Stimulated activated CD8-positive, alpha-beta memory T cell treated with anti-CD3 and anti-CD28 coated beads, Interleukin-4, amount 100 ng/mL, for 1 hour (primary cell): ENCODE results near the gene CR1.
"Not testable (repeated sequence)": the region's sequence is repeated elsewhere in the genome, so short reads cannot be mapped to it uniquely, and the experiment has no call there.

Experiments
- DNase-seq, 2 donors: peaks; one replicate each; pipeline ENCODE4 v3.0.0-alpha.2; 2020; ENCODE audit warnings: low read depth in 2 of 2, low spot score in 1 of 2

The CR1 gene

GRCh38 chr1:207644166-207644851 is 148.4 kb downstream of the CR1 start:
- DNase-seq: no peak

DNA sequence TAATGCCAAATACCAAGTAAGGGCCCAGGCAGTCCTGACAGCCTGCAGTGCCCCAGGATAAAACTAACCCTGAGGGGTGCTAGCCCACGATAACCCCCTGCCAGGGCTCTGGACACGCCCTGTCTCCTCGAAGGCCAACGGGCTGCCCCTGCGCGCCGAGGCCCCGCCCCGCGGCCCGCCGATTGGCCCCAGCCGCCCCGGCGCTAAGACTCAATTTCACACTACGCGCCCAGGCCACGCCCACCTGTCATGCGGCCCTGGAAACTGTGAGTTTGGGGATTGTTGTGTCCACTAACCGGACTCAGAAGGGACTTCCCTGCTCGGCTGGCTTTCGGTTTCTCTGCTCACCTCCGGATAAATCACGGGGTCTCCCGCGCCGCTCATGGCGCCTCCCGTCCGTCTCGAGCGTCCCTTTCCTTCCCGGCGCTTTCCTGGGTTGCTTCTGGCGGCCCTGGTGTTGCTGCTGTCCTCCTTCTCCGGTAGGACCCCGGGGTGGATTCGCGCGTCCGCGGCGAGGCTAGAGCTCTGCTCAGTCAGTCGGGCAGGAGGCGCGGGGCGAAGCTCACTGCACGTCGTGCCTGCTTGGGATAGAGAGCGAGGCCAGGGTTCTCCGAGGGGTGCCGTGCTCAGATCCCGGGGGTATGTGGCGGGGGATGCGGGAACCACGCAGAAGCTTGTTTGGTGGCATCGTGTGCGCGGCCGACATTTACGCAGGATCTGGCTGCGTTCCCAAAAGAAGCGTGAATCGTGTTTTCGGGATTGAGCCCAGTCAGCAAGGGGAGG is 149.1 kb downstream of the CR1 start, which contains the start of gene CR1L:
Gene CR1L (plus strand): TSS at position 282 of the 783 bp plus-strand sequence. CDS start 101 bp downstream, at position 383.
- peak; percentile 18 to 31 for DNase-seq

- DNase-seq: no peak
Observed at GRCh38 chr1:207645635-207646081, 149.7 kb downstream of the CR1 start.

GRCh38 chr1:207646171-207646570 is 150.2 kb downstream of the CR1 start:
- no peak for DNase-seq

DNA sequence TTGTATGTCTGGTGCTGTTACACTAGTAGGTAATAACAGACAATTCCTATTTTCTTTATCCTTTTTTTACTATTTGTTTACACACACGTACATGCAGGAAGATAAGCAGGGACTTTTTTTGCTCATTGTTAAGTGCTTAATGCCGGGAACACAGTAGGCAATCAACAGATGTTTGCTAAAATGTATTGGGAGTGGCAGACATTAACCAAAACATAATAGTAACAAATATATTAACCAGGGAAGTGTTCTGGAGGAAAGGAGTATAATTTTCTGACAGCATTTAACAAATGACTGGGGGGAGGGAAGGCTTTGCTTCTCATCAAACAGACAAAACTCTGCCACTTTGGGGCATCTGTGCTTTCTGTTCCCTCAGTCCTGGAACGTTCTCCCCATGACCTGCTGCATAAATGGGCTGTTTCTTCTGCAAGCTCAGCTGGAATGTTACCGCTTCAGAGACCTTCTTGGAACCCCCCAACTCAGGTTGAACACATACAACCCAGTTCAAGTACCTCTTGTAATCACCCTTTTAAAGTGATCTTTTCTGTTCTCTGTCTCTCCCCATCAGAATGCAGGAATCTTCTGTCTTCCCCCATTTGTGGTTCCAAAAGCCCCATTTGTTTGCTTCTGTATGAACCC is 151.1 kb downstream of the CR1 start:
- no peak for DNase-seq

DNA sequence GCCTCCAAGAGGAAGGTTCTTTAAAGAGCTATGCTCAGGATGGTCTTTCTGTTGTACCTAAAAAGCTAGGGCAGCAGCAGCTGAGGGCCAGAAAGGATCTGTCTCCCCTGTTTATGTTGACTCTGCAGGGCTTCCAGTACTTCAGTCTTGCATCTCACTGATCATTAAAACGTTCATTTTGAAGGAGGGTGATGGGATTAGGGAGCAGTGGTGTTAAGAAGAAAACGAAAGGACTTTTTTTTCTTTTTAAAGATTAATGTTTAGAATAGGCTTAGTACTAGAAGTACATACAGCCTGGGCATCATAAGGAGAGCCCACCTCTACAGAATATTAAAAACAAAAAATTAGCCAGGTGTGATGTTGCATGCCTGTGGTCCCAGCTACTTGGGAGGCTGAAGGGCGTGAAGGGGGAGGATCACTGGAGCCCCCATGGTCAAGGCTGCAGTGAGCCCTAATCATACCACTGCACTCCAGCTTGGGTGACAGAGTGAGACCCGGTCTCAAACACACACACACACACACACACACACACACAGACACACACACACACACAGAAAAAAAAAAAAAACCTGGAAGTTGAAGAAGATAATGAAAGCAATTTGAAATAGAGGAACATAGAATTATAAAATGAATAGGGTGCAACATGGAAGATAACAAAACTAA is 151.8 kb downstream of the CR1 start:
- no peak for DNase-seq

- DNase-seq: no peak
Observed at GRCh38 chr1:207648334-207649209, 152.6 kb downstream of the CR1 start.

GRCh38 chr1:207649210-207649753 is 153.3 kb downstream of the CR1 start:
- no peak for DNase-seq

DNA sequence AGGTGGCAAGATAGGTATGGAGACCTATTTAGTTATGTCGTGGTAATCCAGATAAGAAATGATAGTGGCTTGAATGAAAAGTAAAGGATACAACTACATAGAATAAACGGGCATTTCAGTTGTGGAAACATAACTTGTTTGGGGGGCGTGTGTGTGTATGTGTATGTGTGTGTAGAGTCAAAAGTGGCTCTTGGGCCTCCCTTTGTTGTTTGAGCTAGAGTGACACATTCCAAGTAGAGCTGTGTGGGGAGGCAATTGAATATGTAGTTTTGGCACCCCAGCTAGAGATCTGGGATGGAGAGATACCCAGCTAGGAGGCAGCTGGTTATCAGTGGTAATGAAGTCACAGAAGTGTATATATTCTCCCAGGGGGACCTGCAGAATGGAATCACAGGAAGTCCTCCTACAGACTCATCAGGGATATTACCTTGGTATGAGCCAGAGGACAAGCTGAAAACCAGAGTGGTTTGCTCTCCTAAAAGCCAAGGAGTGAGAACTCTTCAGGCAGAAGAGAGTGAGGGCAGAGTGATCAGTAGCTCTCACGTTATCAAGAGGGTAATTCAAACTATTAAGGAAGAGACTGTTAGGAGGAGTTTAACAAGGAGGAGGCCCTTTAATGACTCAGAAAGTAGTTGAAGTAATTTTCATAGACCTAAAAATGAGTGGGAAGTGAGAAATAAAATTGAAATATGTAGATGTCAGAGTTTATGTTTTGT is 154.1 kb downstream of the CR1 start:
- DNase-seq: no peak

- no peak for DNase-seq
Observed at GRCh38 chr1:207651583-207651982, 155.6 kb downstream of the CR1 start.

DNA sequence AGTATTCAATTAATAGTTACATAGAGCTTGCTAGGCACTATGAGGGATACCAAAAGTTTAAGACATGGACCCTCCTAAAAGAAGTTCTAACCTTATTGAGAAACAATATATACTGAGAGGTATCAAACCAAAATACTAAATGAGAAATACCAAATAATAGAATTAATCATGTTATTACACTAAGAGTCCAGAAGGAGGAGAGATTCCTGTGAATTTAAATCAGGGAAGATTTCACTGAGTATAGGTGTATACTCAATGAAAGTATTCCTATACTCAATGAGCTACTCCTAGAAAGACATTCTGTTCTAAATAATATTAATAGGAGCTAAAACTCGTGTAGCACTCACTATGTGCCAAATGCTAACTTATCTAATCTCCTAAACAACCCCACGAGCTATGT is 158.4 kb downstream of the CR1 start:
- DNase-seq: no peak

- DNase-seq: no peak
Observed at GRCh38 chr1:207658408-207658807, 162.5 kb downstream of the CR1 start.

DNA sequence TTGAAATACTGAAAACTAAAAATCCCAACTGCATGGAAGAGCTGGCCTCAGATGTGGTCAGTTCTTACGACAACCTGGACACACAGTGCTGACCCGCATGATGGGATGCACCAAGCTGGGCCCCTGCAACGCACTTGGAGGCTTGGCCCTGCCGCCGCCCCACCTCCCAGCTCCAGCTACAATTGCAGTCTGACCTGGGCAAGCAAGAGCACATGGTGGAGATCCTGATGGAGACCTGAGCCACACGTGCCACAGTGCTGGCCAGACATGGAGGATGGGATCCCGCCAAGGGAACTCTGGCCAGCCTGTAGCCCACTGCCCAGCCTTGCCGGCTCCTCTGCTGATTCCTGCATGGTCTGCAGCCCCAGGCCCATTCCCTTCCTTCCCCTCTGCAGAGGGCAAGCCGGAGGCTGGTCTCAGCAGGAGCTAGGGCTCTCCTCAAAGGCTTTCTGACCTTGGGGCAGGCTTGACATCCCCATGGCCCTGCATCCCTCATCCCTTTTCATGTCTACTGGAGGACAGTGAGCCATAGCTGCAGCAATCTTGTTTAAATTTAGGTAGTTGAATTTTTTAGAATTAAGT is 163.0 kb downstream of the CR1 start:
- no peak for DNase-seq

- DNase-seq: no peak
Observed at GRCh38 chr1:207659545-207660153, 163.7 kb downstream of the CR1 start.

DNA sequence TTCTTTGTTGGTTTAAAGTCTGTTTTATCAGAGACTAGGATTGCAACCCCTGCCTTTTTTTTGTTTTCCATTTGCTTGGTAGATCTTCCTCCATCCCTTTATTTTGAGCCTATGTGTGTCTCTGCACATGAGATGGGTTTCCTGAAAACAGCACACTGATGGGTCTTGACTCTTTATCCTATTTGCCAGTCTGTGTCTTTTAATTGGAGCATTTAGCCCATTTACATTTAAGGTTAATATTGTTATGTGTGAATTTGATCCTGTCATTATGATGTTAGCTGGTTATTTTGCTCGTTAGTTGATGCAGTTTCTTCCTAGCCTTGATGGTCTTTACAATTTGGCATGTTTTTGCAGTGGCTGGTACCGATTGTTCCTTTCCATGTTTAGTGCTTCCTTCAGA is 165.5 kb downstream of the CR1 start:
- not testable (repeated sequence) for DNase-seq

- DNase-seq: no peak
Observed at GRCh38 chr1:207666342-207666741, 170.4 kb downstream of the CR1 start.

- DNase-seq: no peak
Observed at GRCh38 chr1:207669528-207670009, 173.6 kb downstream of the CR1 start.

DNA sequence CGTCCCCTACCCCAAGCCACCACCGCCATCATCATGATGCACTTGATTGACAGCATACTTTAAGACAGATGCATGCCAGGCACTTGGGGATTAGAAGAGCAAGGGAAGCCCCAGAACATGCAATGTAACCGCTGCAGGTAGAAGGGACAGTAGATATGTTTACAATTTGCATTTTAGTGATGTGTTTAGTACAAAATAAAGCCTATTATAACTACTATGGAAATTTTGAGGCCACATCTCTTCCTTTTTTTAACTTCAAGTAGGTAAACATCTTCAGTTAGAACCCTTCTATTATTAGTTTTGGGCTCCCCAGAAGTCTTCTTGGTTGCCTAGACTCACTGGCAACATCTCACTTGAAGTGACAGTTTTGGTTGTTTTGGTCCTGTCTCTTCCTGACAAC is 174.2 kb downstream of the CR1 start:
- DNase-seq: no peak

DNA sequence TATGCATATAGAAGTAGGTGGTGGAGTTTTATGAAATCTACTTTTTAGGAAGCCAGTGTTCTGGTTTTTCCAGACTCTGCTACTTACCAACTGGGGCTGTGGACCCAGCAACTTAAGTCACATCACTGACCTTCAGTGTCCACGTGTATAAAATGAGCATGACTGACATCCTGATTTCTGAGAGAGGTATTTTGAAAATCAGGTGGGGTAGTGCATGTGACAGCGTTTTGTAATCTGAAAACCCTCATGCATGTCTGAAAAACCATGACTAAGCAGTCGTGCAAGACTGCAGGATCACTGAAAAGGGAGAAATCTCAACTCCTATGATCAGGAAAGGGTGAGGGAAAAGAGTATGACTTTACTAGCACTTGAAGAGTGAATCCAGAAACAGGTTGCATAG is 175.0 kb downstream of the CR1 start:
- DNase-seq: no peak
